GM23338 (cell line): Measurements from ENCODE around the gene ARFIP2. TPM values are rescaled to one million over a fixed set of nuclear protein-coding genes. Genes with fewer than 3 reads are reported as not detected.

ENCODE experiments used
- ATAC-seq: fragments of 200-7000 bp; cut with Tn5 transposase; 3 replicates; pipeline ENCODE4 v1.9.1; 2020
- DNase-seq: peaks from one replicate; pipeline ENCODE4 v3.0.0-alpha.2; 2015; ENCODE audit warnings: low spot score
- H2AFZ ChIP-seq: fragments of 200-600 bp; sonication (generic); 2 replicates; pipeline ENCODE4 v1.8.0; 2016; ENCODE audit warnings: antibody characterized with exemption, mild to moderate bottlenecking, moderate library complexity
- H3F3A ChIP-seq: fragments of 200-600 bp; sonication (generic); replicated peaks from 2 replicates; pipeline ENCODE4 v1.8.0; 2017; ENCODE audit warnings: antibody characterized with exemption, mixed run types, low read depth
- H3K27ac ChIP-seq: fragments of 200-600 bp; sonication (generic); 2 replicates; pipeline ENCODE4 v1.6.1; 2016; ENCODE audit warnings: low read depth
- H3K27me3 ChIP-seq: fragments of 200-600 bp; sonication (generic); 2 replicates; pipeline ENCODE4 v1.8.0; 2016; ENCODE audit warnings: mild to moderate bottlenecking, mixed run types, moderate library complexity; ENCODE audit not compliant: insufficient read depth
- H3K36me3 ChIP-seq: fragments of 200-600 bp; sonication (generic); 2 replicates; pipeline ENCODE4 v1.8.0; 2016; ENCODE audit warnings: mild to moderate bottlenecking; ENCODE audit not compliant: insufficient read depth
- H3K4me1 ChIP-seq: fragments of 200-600 bp; sonication (generic); 2 replicates; pipeline ENCODE4 v1.8.0; 2016; ENCODE audit warnings: mild to moderate bottlenecking, moderate library complexity; ENCODE audit not compliant: insufficient read depth
- H3K4me2 ChIP-seq: fragments of 200-600 bp; sonication (generic); 2 replicates; pipeline ENCODE4 v1.7.1; 2017; ENCODE audit warnings: mixed run types
- H3K4me3 ChIP-seq: fragments of 200-600 bp; sonication (generic); 2 replicates; pipeline ENCODE4 v1.6.1; 2016; ENCODE audit warnings: mixed run types
- H3K79me2 ChIP-seq: fragments of 200-600 bp; sonication (generic); replicated peaks from 2 replicates; pipeline ENCODE4 v1.8.0; 2017; ENCODE audit warnings: mild to moderate bottlenecking; ENCODE audit not compliant: insufficient read depth
- H3K9me2 ChIP-seq: fragments of 200-600 bp; sonication (generic); 2 replicates; pipeline ENCODE4 v1.8.0; 2017; ENCODE audit not compliant: insufficient read depth
- H4K20me1 ChIP-seq: fragments of 200-600 bp; sonication (generic); replicated peaks from 2 replicates; pipeline ENCODE4 v1.8.0; 2017; ENCODE audit warnings: mild to moderate bottlenecking; ENCODE audit not compliant: insufficient read depth
- H3K27ac Mint-ChIP-seq: 2 replicates; pipeline ENCODE4 v1.8.0; 2020; ENCODE audit warnings: inconsistent platforms, mild to moderate bottlenecking, moderate library complexity, mixed read lengths
- H3K27me3 Mint-ChIP-seq: 3 replicates; pipeline ENCODE4 v1.8.0; 2022; ENCODE audit warnings: low read depth, mild to moderate bottlenecking, moderate library complexity, mixed read lengths, inconsistent platforms; ENCODE audit not compliant: insufficient read depth, poor library complexity
- H3K36me3 Mint-ChIP-seq: 3 replicates; pipeline ENCODE4 v1.8.0; 2021; ENCODE audit warnings: low read depth, mild to moderate bottlenecking, inconsistent platforms, moderate library complexity, mixed read lengths
- H3K4me1 Mint-ChIP-seq: 3 replicates; pipeline ENCODE4 v1.8.0; 2020; ENCODE audit warnings: mild to moderate bottlenecking, inconsistent platforms, mixed read lengths
- H3K4me3 Mint-ChIP-seq: 3 replicates; pipeline ENCODE4 v1.8.0; 2021; ENCODE audit warnings: moderate library complexity, mild to moderate bottlenecking, inconsistent platforms, mixed read lengths
- H3K9me3 Mint-ChIP-seq: 3 replicates; pipeline ENCODE4 v1.8.0; 2020; ENCODE audit warnings: moderate library complexity, mild to moderate bottlenecking, inconsistent platforms, mixed read lengths
- CREB1 ChIP-seq: fragments of 250-450 bp; sonication (Bioruptor Pico); IDR thresholded peaks from 2 replicates; pipeline ENCODE4 v1.5.0; 2020; ENCODE audit warnings: low read depth, mild to moderate bottlenecking, moderate library complexity
- EZH2 ChIP-seq: fragments of 200-600 bp; sonication (generic); IDR thresholded peaks from one replicate; pipeline ENCODE4 v1.8.0; 2017; ENCODE audit warnings: antibody characterized with exemption, mild to moderate bottlenecking, low read depth; ENCODE audit not compliant: unreplicated experiment
- EZH2phosphoT487 ChIP-seq: fragments of 200-600 bp; sonication (generic); IDR thresholded peaks from one replicate; pipeline ENCODE4 v1.8.1; 2018; ENCODE audit warnings: antibody characterized with exemption; ENCODE audit not compliant: unreplicated experiment
- JUNB ChIP-seq: IDR thresholded peaks from one replicate; pipeline ENCODE4 v1.6.1; 2016; ENCODE audit warnings: antibody characterized with exemption; ENCODE audit not compliant: unreplicated experiment
- NANOG ChIP-seq: IDR thresholded peaks from 2 replicates; pipeline ENCODE4 v1.6.1; 2016; ENCODE audit warnings: antibody characterized with exemption, borderline replicate concordance
- POLR2AphosphoS5 ChIP-seq: IDR thresholded peaks from 2 replicates; pipeline ENCODE4 v1.6.1; 2016; ENCODE audit warnings: antibody characterized with exemption, low read depth
- STAT1 ChIP-seq: IDR thresholded peaks from one replicate; pipeline ENCODE4 v1.6.1; 2016; ENCODE audit warnings: antibody characterized with exemption; ENCODE audit not compliant: unreplicated experiment
- ZNF114 ChIP-seq: fragments of 250-450 bp; sonication (Bioruptor Pico); IDR thresholded peaks from 2 replicates; pipeline ENCODE4 v1.5.0; 2020; ENCODE audit warnings: mild to moderate bottlenecking, moderate library complexity
- ZNF331 ChIP-seq: fragments of 250-450 bp; sonication (Bioruptor Pico); IDR thresholded peaks from 2 replicates; pipeline ENCODE4 v1.5.0; 2020; ENCODE audit warnings: low read depth, mild to moderate bottlenecking, moderate library complexity
- polyA plus RNA-seq: library from polyadenylated mRNA; unstranded; fragments of >200 nt; fragmentation: Nextera tagmentation; extraction: Ambion mirVana; gene quantifications from 2 replicates; pipeline ENCODE4 v1.2.1, GENCODE V29; 2016
- total RNA-seq: library from RNA; depleted of rRNA; stranded (reverse); fragments of >200 nt; shearing (Covaris generic); gene quantifications from 2 replicates; pipeline ENCODE4 v1.2.3, GENCODE V29; 2014
- TF ChIP-seq, protein P1 (sequence below): IDR thresholded peaks from 2 replicates; pipeline ENCODE4 v1.6.1; 2016; ENCODE audit warnings: antibody characterized with exemption
- TF ChIP-seq, protein P2 (sequence below), 2 experiments: fragments of 200-600 bp in 1 of 2; sonication (generic) in 1 of 2; conservative IDR thresholded peaks; 2 replicates each; pipeline versions ENCODE4 v1.5.1 to v1.6.1; 2016 to 2017; ENCODE audit warnings: antibody characterized with exemption in 2 of 2, low read depth in 2 of 2, mild to moderate bottlenecking in 2 of 2, moderate library complexity in 1 of 2
- TF ChIP-seq, protein P3 (sequence below): fragments of 250-450 bp; sonication (Bioruptor Pico); IDR thresholded peaks from 2 replicates; pipeline ENCODE4 v1.5.0; 2020; ENCODE audit warnings: mild to moderate bottlenecking, moderate library complexity
- TF ChIP-seq, protein P4 (sequence below): IDR thresholded peaks from one replicate; pipeline ENCODE4 v1.6.1; 2018; ENCODE audit warnings: antibody characterized with exemption; ENCODE audit not compliant: unreplicated experiment

Gene ARFIP2
- total and polyA plus RNA-seq, 2 experiments from 2014 or later: 35.4 to 61.5 TPM

DNA sequence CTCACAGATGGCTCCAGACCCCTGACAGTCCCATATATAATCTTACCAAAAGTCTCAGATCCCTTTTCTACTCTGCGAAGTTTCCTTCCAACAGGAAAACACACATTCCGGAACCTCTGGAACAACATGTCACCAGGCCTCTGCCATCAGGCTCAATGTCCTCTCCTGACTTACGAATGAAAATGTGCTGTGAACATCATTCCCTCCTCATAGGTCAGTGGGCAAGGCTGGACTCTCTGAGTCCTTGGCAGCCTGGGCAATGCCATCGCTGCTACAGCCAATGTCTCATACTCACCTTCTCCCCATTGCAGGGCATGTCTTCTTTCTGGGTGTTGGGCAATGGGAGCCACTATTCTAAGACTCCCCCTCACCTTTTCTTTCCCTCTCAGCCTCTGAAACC lies 38.7 kb downstream of the ARFIP2 start:
- no peak overlapping the region for H2AFZ ChIP-seq
- H3K4me2 ChIP-seq: no peak overlapping the region
- H3K36me3 ChIP-seq: no peaks in the 10 kb centered on the region
- no peaks in the 10 kb centered on the region for H3F3A ChIP-seq
- H3K27ac ChIP-seq: no peak overlapping the region
- Mint-ChIP-seq H3K36me3 (no peaks in the 10 kb centered on the region), H3K9me3 (no peaks in the 10 kb centered on the region), H3K4me3 (no peak overlapping the region), H3K27ac (no peak overlapping the region), H3K27me3 (no peaks in the 10 kb centered on the region), H3K4me1 (no peaks in the 10 kb centered on the region)
- TF ChIP-seq NANOG (no peak), STAT1 (no peak), EZH2phosphoT487 (no peak), JUNB (no peak), ZNF114 (no peak), POLR2AphosphoS5 (no peak), CREB1 (CRISPR knock-in tag) (no peak), EZH2 (no peak), ZNF331 (no peak)
- TF ChIP-seq, protein P1, sequence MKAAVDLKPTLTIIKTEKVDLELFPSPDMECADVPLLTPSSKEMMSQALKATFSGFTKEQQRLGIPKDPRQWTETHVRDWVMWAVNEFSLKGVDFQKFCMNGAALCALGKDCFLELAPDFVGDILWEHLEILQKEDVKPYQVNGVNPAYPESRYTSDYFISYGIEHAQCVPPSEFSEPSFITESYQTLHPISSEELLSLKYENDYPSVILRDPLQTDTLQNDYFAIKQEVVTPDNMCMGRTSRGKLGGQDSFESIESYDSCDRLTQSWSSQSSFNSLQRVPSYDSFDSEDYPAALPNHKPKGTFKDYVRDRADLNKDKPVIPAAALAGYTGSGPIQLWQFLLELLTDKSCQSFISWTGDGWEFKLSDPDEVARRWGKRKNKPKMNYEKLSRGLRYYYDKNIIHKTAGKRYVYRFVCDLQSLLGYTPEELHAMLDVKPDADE: no peak
- TF ChIP-seq, protein P2, sequence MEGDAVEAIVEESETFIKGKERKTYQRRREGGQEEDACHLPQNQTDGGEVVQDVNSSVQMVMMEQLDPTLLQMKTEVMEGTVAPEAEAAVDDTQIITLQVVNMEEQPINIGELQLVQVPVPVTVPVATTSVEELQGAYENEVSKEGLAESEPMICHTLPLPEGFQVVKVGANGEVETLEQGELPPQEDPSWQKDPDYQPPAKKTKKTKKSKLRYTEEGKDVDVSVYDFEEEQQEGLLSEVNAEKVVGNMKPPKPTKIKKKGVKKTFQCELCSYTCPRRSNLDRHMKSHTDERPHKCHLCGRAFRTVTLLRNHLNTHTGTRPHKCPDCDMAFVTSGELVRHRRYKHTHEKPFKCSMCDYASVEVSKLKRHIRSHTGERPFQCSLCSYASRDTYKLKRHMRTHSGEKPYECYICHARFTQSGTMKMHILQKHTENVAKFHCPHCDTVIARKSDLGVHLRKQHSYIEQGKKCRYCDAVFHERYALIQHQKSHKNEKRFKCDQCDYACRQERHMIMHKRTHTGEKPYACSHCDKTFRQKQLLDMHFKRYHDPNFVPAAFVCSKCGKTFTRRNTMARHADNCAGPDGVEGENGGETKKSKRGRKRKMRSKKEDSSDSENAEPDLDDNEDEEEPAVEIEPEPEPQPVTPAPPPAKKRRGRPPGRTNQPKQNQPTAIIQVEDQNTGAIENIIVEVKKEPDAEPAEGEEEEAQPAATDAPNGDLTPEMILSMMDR (conservative IDR thresholded peaks at IDR 0.05; ENCODE audit: low read depth in 2 of 2): no peak
- TF ChIP-seq, protein P3, sequence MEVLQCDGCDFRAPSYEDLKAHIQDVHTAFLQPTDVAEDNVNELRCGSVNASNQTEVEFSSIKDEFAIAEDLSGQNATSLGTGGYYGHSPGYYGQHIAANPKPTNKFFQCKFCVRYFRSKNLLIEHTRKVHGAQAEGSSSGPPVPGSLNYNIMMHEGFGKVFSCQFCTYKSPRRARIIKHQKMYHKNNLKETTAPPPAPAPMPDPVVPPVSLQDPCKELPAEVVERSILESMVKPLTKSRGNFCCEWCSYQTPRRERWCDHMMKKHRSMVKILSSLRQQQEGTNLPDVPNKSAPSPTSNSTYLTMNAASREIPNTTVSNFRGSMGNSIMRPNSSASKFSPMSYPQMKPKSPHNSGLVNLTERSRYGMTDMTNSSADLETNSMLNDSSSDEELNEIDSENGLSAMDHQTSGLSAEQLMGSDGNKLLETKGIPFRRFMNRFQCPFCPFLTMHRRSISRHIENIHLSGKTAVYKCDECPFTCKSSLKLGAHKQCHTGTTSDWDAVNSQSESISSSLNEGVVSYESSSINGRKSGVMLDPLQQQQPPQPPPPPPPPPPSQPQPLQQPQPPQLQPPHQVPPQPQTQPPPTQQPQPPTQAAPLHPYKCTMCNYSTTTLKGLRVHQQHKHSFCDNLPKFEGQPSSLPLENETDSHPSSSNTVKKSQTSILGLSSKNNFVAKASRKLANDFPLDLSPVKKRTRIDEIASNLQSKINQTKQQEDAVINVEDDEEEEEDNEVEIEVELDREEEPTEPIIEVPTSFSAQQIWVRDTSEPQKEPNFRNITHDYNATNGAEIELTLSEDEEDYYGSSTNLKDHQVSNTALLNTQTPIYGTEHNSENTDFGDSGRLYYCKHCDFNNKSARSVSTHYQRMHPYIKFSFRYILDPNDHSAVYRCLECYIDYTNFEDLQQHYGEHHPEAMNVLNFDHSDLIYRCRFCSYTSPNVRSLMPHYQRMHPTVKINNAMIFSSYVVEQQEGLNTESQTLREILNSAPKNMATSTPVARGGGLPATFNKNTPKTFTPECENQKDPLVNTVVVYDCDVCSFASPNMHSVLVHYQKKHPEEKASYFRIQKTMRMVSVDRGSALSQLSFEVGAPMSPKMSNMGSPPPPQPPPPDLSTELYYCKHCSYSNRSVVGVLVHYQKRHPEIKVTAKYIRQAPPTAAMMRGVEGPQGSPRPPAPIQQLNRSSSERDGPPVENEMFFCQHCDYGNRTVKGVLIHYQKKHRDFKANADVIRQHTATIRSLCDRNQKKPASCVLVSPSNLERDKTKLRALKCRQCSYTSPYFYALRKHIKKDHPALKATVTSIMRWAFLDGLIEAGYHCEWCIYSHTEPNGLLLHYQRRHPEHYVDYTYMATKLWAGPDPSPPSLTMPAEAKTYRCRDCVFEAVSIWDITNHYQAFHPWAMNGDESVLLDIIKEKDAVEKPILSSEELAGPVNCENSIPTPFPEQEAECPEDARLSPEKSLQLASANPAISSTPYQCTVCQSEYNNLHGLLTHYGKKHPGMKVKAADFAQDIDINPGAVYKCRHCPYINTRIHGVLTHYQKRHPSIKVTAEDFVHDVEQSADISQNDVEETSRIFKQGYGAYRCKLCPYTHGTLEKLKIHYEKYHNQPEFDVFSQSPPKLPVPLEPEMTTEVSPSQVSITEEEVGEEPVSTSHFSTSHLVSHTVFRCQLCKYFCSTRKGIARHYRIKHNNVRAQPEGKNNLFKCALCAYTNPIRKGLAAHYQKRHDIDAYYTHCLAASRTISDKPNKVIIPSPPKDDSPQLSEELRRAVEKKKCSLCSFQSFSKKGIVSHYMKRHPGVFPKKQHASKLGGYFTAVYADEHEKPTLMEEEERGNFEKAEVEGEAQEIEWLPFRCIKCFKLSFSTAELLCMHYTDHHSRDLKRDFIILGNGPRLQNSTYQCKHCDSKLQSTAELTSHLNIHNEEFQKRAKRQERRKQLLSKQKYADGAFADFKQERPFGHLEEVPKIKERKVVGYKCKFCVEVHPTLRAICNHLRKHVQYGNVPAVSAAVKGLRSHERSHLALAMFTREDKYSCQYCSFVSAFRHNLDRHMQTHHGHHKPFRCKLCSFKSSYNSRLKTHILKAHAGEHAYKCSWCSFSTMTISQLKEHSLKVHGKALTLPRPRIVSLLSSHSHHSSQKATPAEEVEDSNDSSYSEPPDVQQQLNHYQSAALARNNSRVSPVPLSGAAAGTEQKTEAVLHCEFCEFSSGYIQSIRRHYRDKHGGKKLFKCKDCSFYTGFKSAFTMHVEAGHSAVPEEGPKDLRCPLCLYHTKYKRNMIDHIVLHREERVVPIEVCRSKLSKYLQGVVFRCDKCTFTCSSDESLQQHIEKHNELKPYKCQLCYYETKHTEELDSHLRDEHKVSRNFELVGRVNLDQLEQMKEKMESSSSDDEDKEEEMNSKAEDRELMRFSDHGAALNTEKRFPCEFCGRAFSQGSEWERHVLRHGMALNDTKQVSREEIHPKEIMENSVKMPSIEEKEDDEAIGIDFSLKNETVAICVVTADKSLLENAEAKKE: no peak
- TF ChIP-seq, protein P4, sequence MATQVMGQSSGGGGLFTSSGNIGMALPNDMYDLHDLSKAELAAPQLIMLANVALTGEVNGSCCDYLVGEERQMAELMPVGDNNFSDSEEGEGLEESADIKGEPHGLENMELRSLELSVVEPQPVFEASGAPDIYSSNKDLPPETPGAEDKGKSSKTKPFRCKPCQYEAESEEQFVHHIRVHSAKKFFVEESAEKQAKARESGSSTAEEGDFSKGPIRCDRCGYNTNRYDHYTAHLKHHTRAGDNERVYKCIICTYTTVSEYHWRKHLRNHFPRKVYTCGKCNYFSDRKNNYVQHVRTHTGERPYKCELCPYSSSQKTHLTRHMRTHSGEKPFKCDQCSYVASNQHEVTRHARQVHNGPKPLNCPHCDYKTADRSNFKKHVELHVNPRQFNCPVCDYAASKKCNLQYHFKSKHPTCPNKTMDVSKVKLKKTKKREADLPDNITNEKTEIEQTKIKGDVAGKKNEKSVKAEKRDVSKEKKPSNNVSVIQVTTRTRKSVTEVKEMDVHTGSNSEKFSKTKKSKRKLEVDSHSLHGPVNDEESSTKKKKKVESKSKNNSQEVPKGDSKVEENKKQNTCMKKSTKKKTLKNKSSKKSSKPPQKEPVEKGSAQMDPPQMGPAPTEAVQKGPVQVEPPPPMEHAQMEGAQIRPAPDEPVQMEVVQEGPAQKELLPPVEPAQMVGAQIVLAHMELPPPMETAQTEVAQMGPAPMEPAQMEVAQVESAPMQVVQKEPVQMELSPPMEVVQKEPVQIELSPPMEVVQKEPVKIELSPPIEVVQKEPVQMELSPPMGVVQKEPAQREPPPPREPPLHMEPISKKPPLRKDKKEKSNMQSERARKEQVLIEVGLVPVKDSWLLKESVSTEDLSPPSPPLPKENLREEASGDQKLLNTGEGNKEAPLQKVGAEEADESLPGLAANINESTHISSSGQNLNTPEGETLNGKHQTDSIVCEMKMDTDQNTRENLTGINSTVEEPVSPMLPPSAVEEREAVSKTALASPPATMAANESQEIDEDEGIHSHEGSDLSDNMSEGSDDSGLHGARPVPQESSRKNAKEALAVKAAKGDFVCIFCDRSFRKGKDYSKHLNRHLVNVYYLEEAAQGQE: no peak
- no peaks in the 10 kb centered on the region for H4K20me1 ChIP-seq
- H3K9me2 ChIP-seq: no peaks in the 10 kb centered on the region
- ATAC-seq (no peak), DNase-seq (no peak)
- no peak overlapping the region for H3K4me3 ChIP-seq
- no peaks in the 10 kb centered on the region for H3K79me2 ChIP-seq
- H3K27me3 ChIP-seq: no peaks in the 10 kb centered on the region
- H3K4me1 ChIP-seq: no peaks in the 10 kb centered on the region
